ENCODE measurements around the gene THAP4. TPM values are rescaled to one million over a fixed set of nuclear protein-coding genes. Genes with fewer than 3 reads are reported as not detected.
A peak's percentile ranks its signal among the peaks of the same experiment; 100 is the strongest.

Gene THAP4
- total and polyA plus RNA-seq, 2 of the 4 experiments (the other 2 are of a cell fraction) = 33.9 to 55.1 TPM

DNA sequence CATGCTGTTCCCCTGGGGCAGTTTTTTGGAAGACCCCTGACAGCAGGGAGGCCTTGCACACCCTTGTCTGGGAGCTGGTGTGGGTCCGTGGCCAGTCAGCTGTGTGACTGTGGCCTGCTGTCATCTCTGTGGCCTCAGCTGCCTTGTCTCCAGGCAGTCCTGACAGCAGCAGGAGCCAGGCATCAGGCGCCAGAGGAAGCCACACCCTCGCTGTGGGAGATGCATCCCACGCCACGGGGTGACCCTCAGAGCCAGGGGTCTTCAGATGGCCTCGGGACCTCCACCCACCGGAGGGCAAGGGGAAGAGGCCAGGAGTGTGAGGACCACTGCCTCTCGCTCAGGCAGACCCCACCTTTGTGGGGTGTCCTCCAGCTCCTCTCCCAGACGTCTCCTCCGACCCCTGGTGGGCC lies 73.4 kb downstream of the THAP4 start:
- peak overlapping the region; percentile 36 for H2AK5ac ChIP-seq (ENCODE audit: low read depth, low read length)
- H3K79me1 ChIP-seq (ENCODE audit: low read depth in 1 of 2, low read length in 2 of 2) = peaks cover 12 to 51% of the 10 kb centered on the region in 2 experiments
- no TSS peak for BruUV-seq (replicated peaks)
- ATAC-seq (ENCODE audit: low read depth) (no peak), DNase-seq (no peak)
- peaks cover 21% of the 10 kb centered on the region for H3K36me3 ChIP-seq (ENCODE audit: control insufficient read depth, insufficient read depth, low read length)
- WGBS, 2 experiments (ENCODE audit: extremely low coverage in 2 of 2, insufficient read length in 1 of 2) = 47% methylated on average over 3 of the region's 10 CpGs; no CpG with 5 or more reads in 1 of the 2 experiments
- no peak overlapping the region for H4K5ac ChIP-seq (ENCODE audit: low read depth, low read length)
- no peak overlapping the region for H2BK120ac ChIP-seq (ENCODE audit: low read depth, low read length)
- H4K91ac ChIP-seq (ENCODE audit: insufficient read depth, low read depth, low read length) = no peak overlapping the region
- H3K14ac ChIP-seq (replicated peaks; ENCODE audit: low read depth, low read length) = no peak overlapping the region
- H3K4ac ChIP-seq (ENCODE audit: low read depth, low read length) = no peak overlapping the region
- TF ChIP-seq CHD1 (IDR thresholded peaks at IDR 0.05; ENCODE audit: low read depth, low read length) (no peak), MXI1 (IDR thresholded peaks at IDR 0.05; ENCODE audit: borderline replicate concordance, low read depth, low read length) (no peak), USF2 (IDR thresholded peaks at IDR 0.05; ENCODE audit: low read depth, low read length) (no peak), POLR2A (IDR thresholded peaks at IDR 0.05; ENCODE audit: low read depth, low read length) (no peak), MAFK (IDR thresholded peaks at IDR 0.05; ENCODE audit: low read depth, low read length) (no peak), CEBPB (IDR thresholded peaks at IDR 0.05; ENCODE audit: low read depth, low read length) (no peak), RCOR1 (IDR thresholded peaks at IDR 0.05; ENCODE audit: insufficient replicate concordance, low read length) (no peak), FOS (IDR thresholded peaks at IDR 0.05; ENCODE audit: low read depth, low read length) (no peak)
- TF ChIP-seq, protein P1, sequence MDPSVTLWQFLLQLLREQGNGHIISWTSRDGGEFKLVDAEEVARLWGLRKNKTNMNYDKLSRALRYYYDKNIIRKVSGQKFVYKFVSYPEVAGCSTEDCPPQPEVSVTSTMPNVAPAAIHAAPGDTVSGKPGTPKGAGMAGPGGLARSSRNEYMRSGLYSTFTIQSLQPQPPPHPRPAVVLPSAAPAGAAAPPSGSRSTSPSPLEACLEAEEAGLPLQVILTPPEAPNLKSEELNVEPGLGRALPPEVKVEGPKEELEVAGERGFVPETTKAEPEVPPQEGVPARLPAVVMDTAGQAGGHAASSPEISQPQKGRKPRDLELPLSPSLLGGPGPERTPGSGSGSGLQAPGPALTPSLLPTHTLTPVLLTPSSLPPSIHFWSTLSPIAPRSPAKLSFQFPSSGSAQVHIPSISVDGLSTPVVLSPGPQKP (IDR thresholded peaks at IDR 0.05; ENCODE audit: borderline replicate concordance, low read depth, low read length) = no peak
- no peak overlapping the region for H2AFZ ChIP-seq (replicated peaks; ENCODE audit: low read length, poor library complexity)
- H3K27ac ChIP-seq (ENCODE audit: insufficient read depth, low read length) = no peak overlapping the region
- H3K9me1 ChIP-seq (ENCODE audit: insufficient read depth, low read length) = peaks cover 15% of the 10 kb centered on the region
- H3K4me2 ChIP-seq (ENCODE audit: low read depth, low read length) = no peak overlapping the region
- H4K8ac ChIP-seq (ENCODE audit: low read depth in 2 of 2, low read length in 2 of 2) = no peak overlapping the region
- no peak overlapping the region for H3K56ac ChIP-seq (ENCODE audit: extremely low read depth, insufficient read depth, low read length)
- dilution Hi-C loops (cut with HindIII; ENCODE audit: low sequenced_read_pairs, unreplicated experiment) (no loop called here), intact Hi-C loops (cut with micrococcal nuclease) (no loop called here), in situ Hi-C loops (cut with MboI; ENCODE audit: low sequenced_read_pairs) (no loop called here)
- H4K20me1 ChIP-seq (ENCODE audit: insufficient read depth, low read length) = peaks cover 55% of the 10 kb centered on the region
- H3K27me3 ChIP-seq (ENCODE audit: control insufficient read depth, insufficient read depth, low read length) = no peaks in the 10 kb centered on the region
- no peak overlapping the region for H2BK15ac ChIP-seq (ENCODE audit: low read depth, low read length)
- H2BK5ac ChIP-seq (ENCODE audit: low read depth, low read length, poor library complexity, severe bottlenecking) = no peak overlapping the region
- CTCF ChIA-PET = no interaction called here
- no peak overlapping the region for H3K4me3 ChIP-seq (ENCODE audit: insufficient read depth, low read depth, low read length)
- H3K4me1 ChIP-seq (ENCODE audit: control insufficient read depth, insufficient read depth, low read length) = peaks cover 16% of the 10 kb centered on the region
- no peak overlapping the region for H2AK9ac ChIP-seq (replicated peaks; ENCODE audit: low read depth, low read length, poor library complexity)
- H2BK20ac ChIP-seq (ENCODE audit: low read depth, low read length) = no peak overlapping the region
- H3K9ac ChIP-seq (ENCODE audit: low read depth, low read length) = no peak overlapping the region
- POLR2A ChIA-PET (ENCODE audit: unreplicated experiment) = interaction anchor here (0.5 kb wide), 1 partner anchor 39 kb away, joined by 3 read pairs; no protein-coding TSS in a partner anchor
- H3K23ac ChIP-seq (ENCODE audit: low read depth, low read length) = no peak overlapping the region
- no peaks in the 10 kb centered on the region for H3K9me3 ChIP-seq (ENCODE audit: control insufficient read depth, insufficient read depth, low read length)
- no peak overlapping the region for H3K18ac ChIP-seq (ENCODE audit: low read depth, low read length)
